GM23338 (cell line): ENCODE data around the gene PARD3.

ENCODE experiments used
- EZH2 ChIP-seq: fragments of 200-600 bp; sonication (generic); IDR thresholded peaks from one replicate; pipeline ENCODE4 v1.8.0; 2017; ENCODE audit warnings: antibody characterized with exemption, mild to moderate bottlenecking, low read depth; ENCODE audit not compliant: unreplicated experiment
- TF ChIP-seq, protein P1 (sequence below), 2 experiments: fragments of 200-600 bp in 1 of 2; sonication (generic) in 1 of 2; conservative IDR thresholded peaks; 2 replicates each; pipeline versions ENCODE4 v1.5.1 to v1.6.1; 2016 to 2017; ENCODE audit warnings: antibody characterized with exemption in 2 of 2, low read depth in 2 of 2, mild to moderate bottlenecking in 2 of 2, moderate library complexity in 1 of 2
- TF ChIP-seq, protein P2 (sequence below): IDR thresholded peaks from one replicate; pipeline ENCODE4 v1.6.1; 2018; ENCODE audit warnings: antibody characterized with exemption; ENCODE audit not compliant: unreplicated experiment

DNA sequence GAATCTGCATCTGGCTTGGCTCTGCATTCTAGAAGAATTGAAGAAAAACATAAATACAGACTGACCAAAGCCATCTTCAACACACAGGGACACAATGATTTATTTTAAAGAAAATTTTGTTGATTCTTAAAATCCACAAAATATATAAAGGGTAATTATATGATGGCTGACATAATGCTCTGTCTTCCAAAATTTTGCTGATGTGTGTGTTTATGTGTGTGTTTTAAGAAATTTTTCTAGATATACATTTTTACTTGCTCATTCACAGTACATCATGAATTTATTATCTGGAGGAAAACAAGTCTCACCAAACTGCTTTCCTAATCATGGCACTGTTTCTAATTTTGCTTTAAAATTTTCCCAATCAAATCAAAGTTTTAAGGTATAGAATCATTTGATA, 442.6 kb downstream of the PARD3 start:
- TF ChIP-seq, protein P1, sequence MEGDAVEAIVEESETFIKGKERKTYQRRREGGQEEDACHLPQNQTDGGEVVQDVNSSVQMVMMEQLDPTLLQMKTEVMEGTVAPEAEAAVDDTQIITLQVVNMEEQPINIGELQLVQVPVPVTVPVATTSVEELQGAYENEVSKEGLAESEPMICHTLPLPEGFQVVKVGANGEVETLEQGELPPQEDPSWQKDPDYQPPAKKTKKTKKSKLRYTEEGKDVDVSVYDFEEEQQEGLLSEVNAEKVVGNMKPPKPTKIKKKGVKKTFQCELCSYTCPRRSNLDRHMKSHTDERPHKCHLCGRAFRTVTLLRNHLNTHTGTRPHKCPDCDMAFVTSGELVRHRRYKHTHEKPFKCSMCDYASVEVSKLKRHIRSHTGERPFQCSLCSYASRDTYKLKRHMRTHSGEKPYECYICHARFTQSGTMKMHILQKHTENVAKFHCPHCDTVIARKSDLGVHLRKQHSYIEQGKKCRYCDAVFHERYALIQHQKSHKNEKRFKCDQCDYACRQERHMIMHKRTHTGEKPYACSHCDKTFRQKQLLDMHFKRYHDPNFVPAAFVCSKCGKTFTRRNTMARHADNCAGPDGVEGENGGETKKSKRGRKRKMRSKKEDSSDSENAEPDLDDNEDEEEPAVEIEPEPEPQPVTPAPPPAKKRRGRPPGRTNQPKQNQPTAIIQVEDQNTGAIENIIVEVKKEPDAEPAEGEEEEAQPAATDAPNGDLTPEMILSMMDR (conservative IDR thresholded peaks at IDR 0.05; ENCODE audit: low read depth in 2 of 2), result no peak
- no peak for TF ChIP-seq EZH2
- TF ChIP-seq, protein P2, sequence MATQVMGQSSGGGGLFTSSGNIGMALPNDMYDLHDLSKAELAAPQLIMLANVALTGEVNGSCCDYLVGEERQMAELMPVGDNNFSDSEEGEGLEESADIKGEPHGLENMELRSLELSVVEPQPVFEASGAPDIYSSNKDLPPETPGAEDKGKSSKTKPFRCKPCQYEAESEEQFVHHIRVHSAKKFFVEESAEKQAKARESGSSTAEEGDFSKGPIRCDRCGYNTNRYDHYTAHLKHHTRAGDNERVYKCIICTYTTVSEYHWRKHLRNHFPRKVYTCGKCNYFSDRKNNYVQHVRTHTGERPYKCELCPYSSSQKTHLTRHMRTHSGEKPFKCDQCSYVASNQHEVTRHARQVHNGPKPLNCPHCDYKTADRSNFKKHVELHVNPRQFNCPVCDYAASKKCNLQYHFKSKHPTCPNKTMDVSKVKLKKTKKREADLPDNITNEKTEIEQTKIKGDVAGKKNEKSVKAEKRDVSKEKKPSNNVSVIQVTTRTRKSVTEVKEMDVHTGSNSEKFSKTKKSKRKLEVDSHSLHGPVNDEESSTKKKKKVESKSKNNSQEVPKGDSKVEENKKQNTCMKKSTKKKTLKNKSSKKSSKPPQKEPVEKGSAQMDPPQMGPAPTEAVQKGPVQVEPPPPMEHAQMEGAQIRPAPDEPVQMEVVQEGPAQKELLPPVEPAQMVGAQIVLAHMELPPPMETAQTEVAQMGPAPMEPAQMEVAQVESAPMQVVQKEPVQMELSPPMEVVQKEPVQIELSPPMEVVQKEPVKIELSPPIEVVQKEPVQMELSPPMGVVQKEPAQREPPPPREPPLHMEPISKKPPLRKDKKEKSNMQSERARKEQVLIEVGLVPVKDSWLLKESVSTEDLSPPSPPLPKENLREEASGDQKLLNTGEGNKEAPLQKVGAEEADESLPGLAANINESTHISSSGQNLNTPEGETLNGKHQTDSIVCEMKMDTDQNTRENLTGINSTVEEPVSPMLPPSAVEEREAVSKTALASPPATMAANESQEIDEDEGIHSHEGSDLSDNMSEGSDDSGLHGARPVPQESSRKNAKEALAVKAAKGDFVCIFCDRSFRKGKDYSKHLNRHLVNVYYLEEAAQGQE, result no peak
